Measurements from ENCODE around the gene DGKE.

The DGKE gene

GRCh38 chr17:56896968-56897359 lies 63.0 kb downstream of the DGKE start:
- Histone ChIP-seq H3K9me3 (ENCODE audit: control insufficient read depth in 2 of 2, low read length in 2 of 2) (no peaks in the 10 kb centered on the region), H3K4me1 (ENCODE audit: control insufficient read depth in 2 of 2, insufficient read depth in 2 of 2, low read length in 2 of 2) (peaks cover 11 to 12% of the 10 kb centered on the region in 2 donors), H3K27me3 (ENCODE audit: control insufficient read depth in 2 of 2, insufficient read depth in 2 of 2, low read length in 2 of 2) (no peaks in the 10 kb centered on the region), H3K9ac (ENCODE audit: low read depth in 1 of 2, low read length in 2 of 2) (no peak overlapping the region), H3K27ac (ENCODE audit: low read depth in 2 of 2, low read length in 2 of 2) (peak overlapping the region; percentile 63 to 67), H3K36me3 (ENCODE audit: control insufficient read depth in 2 of 2, insufficient read depth in 2 of 2, low read length in 2 of 2) (peaks cover 84 to 86% of the 10 kb centered on the region in 2 donors), H3K4me3 (ENCODE audit: low read length in 2 of 2) (no peak overlapping the region)

- no peak overlapping the region for H3K9ac ChIP-seq (ENCODE audit: low read depth in 1 of 2, low read length in 2 of 2)
- no peaks in the 10 kb centered on the region for H3K27me3 ChIP-seq (ENCODE audit: control insufficient read depth in 2 of 2, insufficient read depth in 2 of 2, low read length in 2 of 2)
- no peaks in the 10 kb centered on the region for H3K9me3 ChIP-seq (ENCODE audit: control insufficient read depth in 2 of 2, low read length in 2 of 2)
- peak overlapping the region; percentile 63 to 67 for H3K27ac ChIP-seq (ENCODE audit: low read depth in 2 of 2, low read length in 2 of 2)
- H3K4me1 ChIP-seq (ENCODE audit: control insufficient read depth in 2 of 2, insufficient read depth in 2 of 2, low read length in 2 of 2), result peaks cover 12 to 13% of the 10 kb centered on the region in 2 donors
- no peak overlapping the region for H3K4me3 ChIP-seq (ENCODE audit: low read length in 2 of 2)
- peaks cover 84 to 86% of the 10 kb centered on the region in 2 donors for H3K36me3 ChIP-seq (ENCODE audit: control insufficient read depth in 2 of 2, insufficient read depth in 2 of 2, low read length in 2 of 2)
Observed at GRCh38 chr17:56897646-56898424, 63.9 kb downstream of the DGKE start.

DNA sequence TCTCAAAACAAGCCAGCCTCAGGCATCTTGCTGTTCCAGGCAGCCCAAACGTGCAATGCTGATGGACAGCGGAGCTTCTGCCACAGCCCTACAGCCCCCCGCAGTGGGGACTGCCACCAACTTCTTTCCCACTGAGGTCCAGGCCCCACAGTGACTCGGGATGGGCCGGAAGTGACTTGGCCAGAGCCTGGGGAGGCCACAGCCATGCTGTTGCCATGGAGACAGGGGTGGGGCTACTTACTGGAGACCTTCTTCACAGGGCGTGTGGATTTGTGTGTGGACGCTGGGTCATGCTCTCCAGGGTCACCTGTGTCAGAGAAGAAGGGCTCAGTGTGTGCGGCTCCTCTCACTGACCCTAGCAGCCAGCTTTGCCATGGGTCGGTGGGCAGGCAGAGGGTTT lies 64.9 kb downstream of the DGKE start:
- peaks cover 83% of the 10 kb centered on the region in 2 donors for H3K36me3 ChIP-seq (ENCODE audit: control insufficient read depth in 2 of 2, insufficient read depth in 2 of 2, low read length in 2 of 2)

GRCh38 chr17:56899403-56899802 lies 65.5 kb downstream of the DGKE start:
- no peaks in the 10 kb centered on the region for H3K9me3 ChIP-seq (ENCODE audit: control insufficient read depth in 2 of 2, low read length in 2 of 2)
- H3K27me3 ChIP-seq (ENCODE audit: control insufficient read depth in 2 of 2, insufficient read depth in 2 of 2, low read length in 2 of 2), result no peaks in the 10 kb centered on the region
- H3K27ac ChIP-seq (ENCODE audit: low read depth in 2 of 2, low read length in 2 of 2), result no peak overlapping the region
- peaks cover 12 to 13% of the 10 kb centered on the region in 2 donors for H3K4me1 ChIP-seq (ENCODE audit: control insufficient read depth in 2 of 2, insufficient read depth in 2 of 2, low read length in 2 of 2)
- no peak overlapping the region for H3K4me3 ChIP-seq (ENCODE audit: low read length in 2 of 2)
- H3K36me3 ChIP-seq (ENCODE audit: control insufficient read depth in 2 of 2, insufficient read depth in 2 of 2, low read length in 2 of 2), result peaks cover 86% of the 10 kb centered on the region in 2 donors
- H3K9ac ChIP-seq (ENCODE audit: low read depth in 1 of 2, low read length in 2 of 2), result no peak overlapping the region

More for the DNA sequence above, 64.9 kb downstream of the DGKE start:
- no peak overlapping the region for H3K9ac ChIP-seq (ENCODE audit: low read depth in 1 of 2, low read length in 2 of 2)
- no peak overlapping the region for H3K27ac ChIP-seq (ENCODE audit: low read depth in 2 of 2, low read length in 2 of 2)
- peaks cover 12 to 13% of the 10 kb centered on the region in 2 donors for H3K4me1 ChIP-seq (ENCODE audit: control insufficient read depth in 2 of 2, insufficient read depth in 2 of 2, low read length in 2 of 2)
- no peak overlapping the region for H3K4me3 ChIP-seq (ENCODE audit: low read length in 2 of 2)
- no peaks in the 10 kb centered on the region for H3K9me3 ChIP-seq (ENCODE audit: control insufficient read depth in 2 of 2, low read length in 2 of 2)
- no peaks in the 10 kb centered on the region for H3K27me3 ChIP-seq (ENCODE audit: control insufficient read depth in 2 of 2, insufficient read depth in 2 of 2, low read length in 2 of 2)

GRCh38 chr17:56902348-56902747 lies 68.4 kb downstream of the DGKE start:
- H3K4me1 ChIP-seq (ENCODE audit: control insufficient read depth in 2 of 2, insufficient read depth in 2 of 2, low read length in 2 of 2), result peaks cover 7 to 10% of the 10 kb centered on the region in 2 donors
- no peak overlapping the region for H3K9ac ChIP-seq (ENCODE audit: low read depth in 1 of 2, low read length in 2 of 2)
- no peaks in the 10 kb centered on the region for H3K9me3 ChIP-seq (ENCODE audit: control insufficient read depth in 2 of 2, low read length in 2 of 2)
- H3K27me3 ChIP-seq (ENCODE audit: control insufficient read depth in 2 of 2, insufficient read depth in 2 of 2, low read length in 2 of 2), result no peaks in the 10 kb centered on the region
- H3K27ac ChIP-seq (ENCODE audit: low read depth in 2 of 2, low read length in 2 of 2), result no peak overlapping the region
- H3K4me3 ChIP-seq (ENCODE audit: low read length in 2 of 2), result no peak overlapping the region
- H3K36me3 ChIP-seq (ENCODE audit: control insufficient read depth in 2 of 2, insufficient read depth in 2 of 2, low read length in 2 of 2), result peaks cover 84 to 91% of the 10 kb centered on the region in 2 donors

DNA sequence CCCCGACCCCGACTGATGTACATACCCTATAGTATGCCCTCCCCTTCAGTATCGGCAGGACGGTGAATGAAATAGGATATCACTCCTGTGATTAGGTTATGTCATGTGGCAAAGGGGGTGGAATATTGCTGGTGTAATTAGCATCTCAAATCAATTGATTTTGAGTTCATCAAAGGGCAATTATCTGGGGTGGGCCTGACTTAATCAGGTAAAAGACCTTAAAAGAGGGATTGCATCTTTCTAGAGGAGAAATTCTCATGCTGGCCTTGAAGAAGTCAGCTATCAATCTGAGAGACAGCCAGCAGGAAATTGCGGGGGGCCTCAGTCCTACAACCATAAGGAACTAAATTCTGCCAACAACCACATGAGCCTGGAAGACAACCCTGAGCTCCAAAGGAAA lies 69.6 kb downstream of the DGKE start:
- H3K9ac ChIP-seq (ENCODE audit: low read depth in 1 of 2, low read length in 2 of 2), result no peak overlapping the region
- H3K27me3 ChIP-seq (ENCODE audit: control insufficient read depth in 2 of 2, insufficient read depth in 2 of 2, low read length in 2 of 2), result no peaks in the 10 kb centered on the region
- H3K9me3 ChIP-seq (ENCODE audit: control insufficient read depth in 2 of 2, low read length in 2 of 2), result no peaks in the 10 kb centered on the region
- H3K36me3 ChIP-seq (ENCODE audit: control insufficient read depth in 2 of 2, insufficient read depth in 2 of 2, low read length in 2 of 2), result peaks cover 83 to 91% of the 10 kb centered on the region in 2 donors
- H3K4me3 ChIP-seq (ENCODE audit: low read length in 2 of 2), result no peak overlapping the region
- H3K4me1 ChIP-seq (ENCODE audit: control insufficient read depth in 2 of 2, insufficient read depth in 2 of 2, low read length in 2 of 2), result peaks cover 5 to 6% of the 10 kb centered on the region in 2 donors
- H3K27ac ChIP-seq (ENCODE audit: low read depth in 2 of 2, low read length in 2 of 2), result no peak overlapping the region

GRCh38 chr17:56908001-56908542 lies 74.1 kb downstream of the DGKE start:
- H3K4me3 ChIP-seq (ENCODE audit: low read length in 2 of 2), result no peak overlapping the region
- H3K36me3 ChIP-seq (ENCODE audit: control insufficient read depth in 2 of 2, insufficient read depth in 2 of 2, low read length in 2 of 2), result peaks cover 44 to 59% of the 10 kb centered on the region in 2 donors
- no peak overlapping the region for H3K9ac ChIP-seq (ENCODE audit: low read depth in 1 of 2, low read length in 2 of 2)
- no peaks in the 10 kb centered on the region for H3K9me3 ChIP-seq (ENCODE audit: control insufficient read depth in 2 of 2, low read length in 2 of 2)
- peak overlapping the region in 1 of 2 donors; percentile 39 for H3K27ac ChIP-seq (ENCODE audit: low read depth in 2 of 2, low read length in 2 of 2)
- peaks cover 26 to 31% of the 10 kb centered on the region in 2 donors for H3K4me1 ChIP-seq (ENCODE audit: control insufficient read depth in 2 of 2, insufficient read depth in 2 of 2, low read length in 2 of 2)
- no peaks in the 10 kb centered on the region for H3K27me3 ChIP-seq (ENCODE audit: control insufficient read depth in 2 of 2, insufficient read depth in 2 of 2, low read length in 2 of 2)

DNA sequence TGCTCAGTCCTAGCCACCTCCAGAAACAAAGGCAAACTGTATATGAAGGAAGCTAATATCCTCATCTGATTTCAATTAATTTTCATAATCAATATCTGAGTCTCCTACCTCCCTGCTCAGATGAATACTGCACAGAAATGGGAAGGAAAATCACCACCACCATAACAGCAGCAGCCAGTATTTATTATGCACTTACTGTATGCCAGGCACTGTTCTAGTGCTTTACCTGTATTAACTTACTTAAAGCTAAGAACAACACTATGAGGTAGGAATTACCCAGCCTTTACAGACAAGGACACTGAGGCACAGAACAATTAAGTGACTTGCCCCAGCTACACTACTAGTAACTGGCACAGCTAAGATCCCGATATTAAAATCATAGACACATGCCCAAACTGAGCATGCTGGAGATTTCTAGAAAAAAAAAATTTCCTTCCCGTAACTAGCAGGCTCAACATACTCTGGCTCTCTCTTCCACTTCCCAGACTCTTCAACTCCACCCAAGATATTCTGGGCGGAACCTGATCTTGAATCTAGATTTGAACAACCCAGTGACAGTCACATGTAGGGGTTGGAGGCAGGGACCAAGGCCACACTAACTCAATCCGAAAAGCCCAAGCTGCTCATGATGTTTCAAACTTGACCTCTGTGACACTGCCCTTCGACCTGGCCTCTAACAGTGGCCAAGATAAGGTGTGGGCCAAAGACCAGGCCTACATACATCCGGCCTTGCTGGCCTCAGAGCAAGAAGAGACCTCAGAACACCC lies 76.0 kb downstream of the DGKE start:
- peak overlapping the region in 1 of 2 donors; percentile 9 for H3K9ac ChIP-seq (ENCODE audit: low read depth in 1 of 2, low read length in 2 of 2)
- H3K27ac ChIP-seq (ENCODE audit: low read depth in 2 of 2, low read length in 2 of 2), result peak overlapping the region; percentile 33 to 50
- peak overlapping the region in 1 of 2 donors; percentile 49 for H3K4me3 ChIP-seq (ENCODE audit: low read length in 2 of 2)
- H3K4me1 ChIP-seq (ENCODE audit: control insufficient read depth in 2 of 2, insufficient read depth in 2 of 2, low read length in 2 of 2), result peaks cover 28 to 33% of the 10 kb centered on the region in 2 donors
- H3K9me3 ChIP-seq (ENCODE audit: control insufficient read depth in 2 of 2, low read length in 2 of 2), result no peaks in the 10 kb centered on the region
- peaks cover 28 to 40% of the 10 kb centered on the region in 2 donors for H3K36me3 ChIP-seq (ENCODE audit: control insufficient read depth in 2 of 2, insufficient read depth in 2 of 2, low read length in 2 of 2)
- no peaks in the 10 kb centered on the region for H3K27me3 ChIP-seq (ENCODE audit: control insufficient read depth in 2 of 2, insufficient read depth in 2 of 2, low read length in 2 of 2)

GRCh38 chr17:56910509-56911235 lies 76.7 kb downstream of the DGKE start:
- peak overlapping the region in 1 of 2 donors; percentile 11 for H3K4me3 ChIP-seq (ENCODE audit: low read length in 2 of 2)
- peak overlapping the region; percentile 33 to 50 for H3K27ac ChIP-seq (ENCODE audit: low read depth in 2 of 2, low read length in 2 of 2)
- peaks cover 26 to 33% of the 10 kb centered on the region in 2 donors for H3K36me3 ChIP-seq (ENCODE audit: control insufficient read depth in 2 of 2, insufficient read depth in 2 of 2, low read length in 2 of 2)
- H3K4me1 ChIP-seq (ENCODE audit: control insufficient read depth in 2 of 2, insufficient read depth in 2 of 2, low read length in 2 of 2), result peaks cover 36 to 40% of the 10 kb centered on the region in 2 donors
- no peaks in the 10 kb centered on the region for H3K9me3 ChIP-seq (ENCODE audit: control insufficient read depth in 2 of 2, low read length in 2 of 2)
- H3K9ac ChIP-seq (ENCODE audit: low read depth in 1 of 2, low read length in 2 of 2), result peak overlapping the region in 1 of 2 donors; percentile 9
- H3K27me3 ChIP-seq (ENCODE audit: control insufficient read depth in 2 of 2, insufficient read depth in 2 of 2, low read length in 2 of 2), result no peaks in the 10 kb centered on the region
